Measurements from ENCODE around the gene SMC6.

GRCh38 chr2:17634997-17635396 lies 118.6 kb downstream of the SMC6 start:
- TF ChIP-seq, protein P1, sequence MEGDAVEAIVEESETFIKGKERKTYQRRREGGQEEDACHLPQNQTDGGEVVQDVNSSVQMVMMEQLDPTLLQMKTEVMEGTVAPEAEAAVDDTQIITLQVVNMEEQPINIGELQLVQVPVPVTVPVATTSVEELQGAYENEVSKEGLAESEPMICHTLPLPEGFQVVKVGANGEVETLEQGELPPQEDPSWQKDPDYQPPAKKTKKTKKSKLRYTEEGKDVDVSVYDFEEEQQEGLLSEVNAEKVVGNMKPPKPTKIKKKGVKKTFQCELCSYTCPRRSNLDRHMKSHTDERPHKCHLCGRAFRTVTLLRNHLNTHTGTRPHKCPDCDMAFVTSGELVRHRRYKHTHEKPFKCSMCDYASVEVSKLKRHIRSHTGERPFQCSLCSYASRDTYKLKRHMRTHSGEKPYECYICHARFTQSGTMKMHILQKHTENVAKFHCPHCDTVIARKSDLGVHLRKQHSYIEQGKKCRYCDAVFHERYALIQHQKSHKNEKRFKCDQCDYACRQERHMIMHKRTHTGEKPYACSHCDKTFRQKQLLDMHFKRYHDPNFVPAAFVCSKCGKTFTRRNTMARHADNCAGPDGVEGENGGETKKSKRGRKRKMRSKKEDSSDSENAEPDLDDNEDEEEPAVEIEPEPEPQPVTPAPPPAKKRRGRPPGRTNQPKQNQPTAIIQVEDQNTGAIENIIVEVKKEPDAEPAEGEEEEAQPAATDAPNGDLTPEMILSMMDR (IDR thresholded peaks at IDR 0.05): no peak
- TF ChIP-seq POLR2A (IDR thresholded peaks at IDR 0.05) (no peak), EP300 (IDR thresholded peaks at IDR 0.05) (no peak)
